IPS-NIHi7 (cell line): Measurements from ENCODE around the gene SLC52A3.

ENCODE experiments used
- DNase-seq: peaks from one replicate; pipeline ENCODE4 v3.0.0; 2012; ENCODE audit warnings: mixed read lengths; ENCODE audit errors: extremely low spot score

Gene SLC52A3

GRCh38 chr20:766906-767305 is 1.4 kb downstream of the SLC52A3 start:
- DNase-seq, result no peak

- DNase-seq, result no peak
Observed at GRCh38 chr20:764255-764654, 4.0 kb downstream of the SLC52A3 start.

GRCh38 chr20:761418-762381 is 6.6 kb downstream of the SLC52A3 start:
- DNase-seq, result no peak

GRCh38 chr20:760751-761417 is 7.4 kb downstream of the SLC52A3 start:
- peak; percentile 91 for DNase-seq

GRCh38 chr20:757506-757905 is 10.8 kb downstream of the SLC52A3 start:
- no peak for DNase-seq

GRCh38 chr20:755941-756340 is 12.4 kb downstream of the SLC52A3 start:
- no peak for DNase-seq

- DNase-seq, result no peak
Observed at GRCh38 chr20:754904-755303, 13.4 kb downstream of the SLC52A3 start.

GRCh38 chr20:753897-754635 is 14.2 kb downstream of the SLC52A3 start:
- DNase-seq, result no peak

- no peak for DNase-seq
Observed at GRCh38 chr20:753136-753535, 15.2 kb downstream of the SLC52A3 start.

- no peak for DNase-seq
Observed at GRCh38 chr20:752291-752690, 16.0 kb downstream of the SLC52A3 start.

GRCh38 chr20:751761-752160 is 16.5 kb downstream of the SLC52A3 start:
- DNase-seq, result no peak

GRCh38 chr20:750801-751200 is 17.5 kb downstream of the SLC52A3 start:
- no peak for DNase-seq

GRCh38 chr20:745683-746301 is 22.5 kb downstream of the SLC52A3 start:
- no peak for DNase-seq

- no peak for DNase-seq
Observed at GRCh38 chr20:742156-742555, 26.1 kb downstream of the SLC52A3 start.

- DNase-seq, result no peak
Observed at GRCh38 chr20:741620-742019, 26.7 kb downstream of the SLC52A3 start.

- DNase-seq, result no peak
Observed at GRCh38 chr20:740162-740561, 28.1 kb downstream of the SLC52A3 start.

- no peak for DNase-seq
Observed at GRCh38 chr20:739736-740135, 28.6 kb downstream of the SLC52A3 start.

- DNase-seq, result no peak
Observed at GRCh38 chr20:733861-734260, 34.4 kb downstream of the SLC52A3 start.

GRCh38 chr20:732727-733126 is 35.6 kb downstream of the SLC52A3 start:
- no peak for DNase-seq

- no peak for DNase-seq
Observed at GRCh38 chr20:731891-732560, 36.3 kb downstream of the SLC52A3 start.

- DNase-seq, result no peak
Observed at GRCh38 chr20:730005-730404, 38.3 kb downstream of the SLC52A3 start.
